ENCODE data around the gene RNF224.
A peak's percentile ranks its signal among the peaks of the same experiment; 100 is the strongest.
"Not testable (repeated sequence)": the region's sequence is repeated elsewhere in the genome, so short reads cannot be mapped to it uniquely, and the experiment has no call there.

The RNF224 gene

GRCh38 chr9:137228506-137228967 lies 1.2 kb downstream of the RNF224 start:
- DNase-seq (ENCODE audit: low spot score) = no peak

- DNase-seq (ENCODE audit: low spot score) = no peak
Measured at GRCh38 chr9:137228968-137229896, 1.9 kb downstream of the RNF224 start.

GRCh38 chr9:137229903-137230704 lies 2.8 kb downstream of the RNF224 start:
- no peak for DNase-seq (ENCODE audit: low spot score)

GRCh38 chr9:137230705-137231371 lies 3.5 kb downstream of the RNF224 start, which contains the start of gene SLC34A3:
Gene SLC34A3, plus strand, starts transcription at chr9:137230901. Its CDS starts 802 bp downstream, at chr9:137231703.
- DNase-seq (ENCODE audit: low spot score) = no peak

DNA sequence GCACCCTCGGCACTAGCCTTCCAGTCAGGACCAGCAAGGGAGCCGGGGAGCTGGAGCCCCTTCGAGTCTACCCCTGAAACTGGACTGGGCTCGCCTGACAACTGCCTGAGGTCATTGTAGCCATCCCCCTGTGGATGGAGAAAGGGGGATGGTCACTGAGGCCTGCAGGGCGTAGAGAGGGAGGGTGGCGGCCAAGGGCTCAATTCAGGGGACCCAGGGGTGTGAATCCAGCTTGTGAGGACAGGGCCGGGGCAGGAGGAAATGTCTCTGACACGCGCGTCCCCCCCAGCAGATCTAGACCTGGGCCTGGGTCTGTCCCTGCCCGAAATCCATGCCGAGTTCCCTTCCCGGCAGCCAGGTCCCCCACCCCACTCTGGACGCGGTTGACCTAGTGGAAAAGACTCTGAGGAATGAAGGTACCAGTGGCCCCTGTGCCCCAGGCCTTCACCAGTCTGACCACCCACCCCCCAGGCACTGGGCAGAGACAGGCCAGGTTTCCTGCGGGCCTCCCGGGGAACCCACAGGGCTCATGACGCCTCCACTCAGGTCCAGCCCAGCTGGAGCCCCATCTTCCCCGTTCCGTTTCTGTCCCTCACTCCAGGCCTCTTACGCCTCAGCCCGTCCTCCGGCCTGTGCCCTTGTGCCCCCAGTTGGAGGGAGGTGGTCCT lies 4.2 kb downstream of the RNF224 start:
- DNase-seq (ENCODE audit: low spot score) = no peak

- no peak for DNase-seq (ENCODE audit: low spot score)
Measured at GRCh38 chr9:137232101-137232500, 4.8 kb downstream of the RNF224 start.

GRCh38 chr9:137232510-137232909 lies 5.2 kb downstream of the RNF224 start:
- DNase-seq (ENCODE audit: low spot score) = no peak

DNA sequence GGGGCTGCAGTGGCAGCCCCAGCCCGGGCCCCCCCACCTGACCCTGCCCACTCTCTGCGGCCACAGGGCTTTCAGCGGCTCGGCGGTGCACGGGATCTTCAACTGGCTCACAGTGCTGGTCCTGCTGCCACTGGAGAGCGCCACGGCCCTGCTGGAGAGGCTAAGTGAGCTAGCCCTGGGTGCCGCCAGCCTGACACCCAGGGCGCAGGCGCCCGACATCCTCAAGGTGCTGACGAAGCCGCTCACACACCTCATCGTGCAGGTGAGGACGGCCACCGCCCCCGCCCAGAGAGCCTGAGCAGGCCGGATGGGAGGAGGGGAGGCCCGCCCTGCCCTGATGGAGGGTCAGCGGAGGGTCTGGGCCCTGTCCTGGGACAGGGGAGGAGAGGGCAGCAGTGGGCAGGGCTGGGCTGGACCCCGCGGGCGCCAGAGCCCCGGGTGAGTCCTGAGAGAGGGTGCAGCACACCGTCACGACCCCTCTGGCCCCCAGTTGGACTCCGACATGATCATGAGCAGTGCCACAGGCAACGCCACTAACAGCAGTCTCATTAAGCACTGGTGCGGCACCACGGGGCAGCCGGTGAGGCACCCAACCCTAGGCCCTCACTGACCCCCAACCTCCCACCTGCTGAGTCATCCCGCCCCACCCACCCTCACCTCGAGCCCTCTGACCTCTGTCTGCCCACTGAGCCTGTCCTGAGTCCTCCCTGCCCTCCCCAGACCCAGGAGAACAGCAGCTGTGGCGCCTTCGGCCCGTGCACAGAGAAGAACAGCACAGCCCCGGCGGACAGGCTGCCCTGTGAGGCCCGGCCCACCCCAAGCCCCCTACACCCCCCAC lies 6.1 kb downstream of the RNF224 start:
- DNase-seq (ENCODE audit: low spot score) = no peak

DNA sequence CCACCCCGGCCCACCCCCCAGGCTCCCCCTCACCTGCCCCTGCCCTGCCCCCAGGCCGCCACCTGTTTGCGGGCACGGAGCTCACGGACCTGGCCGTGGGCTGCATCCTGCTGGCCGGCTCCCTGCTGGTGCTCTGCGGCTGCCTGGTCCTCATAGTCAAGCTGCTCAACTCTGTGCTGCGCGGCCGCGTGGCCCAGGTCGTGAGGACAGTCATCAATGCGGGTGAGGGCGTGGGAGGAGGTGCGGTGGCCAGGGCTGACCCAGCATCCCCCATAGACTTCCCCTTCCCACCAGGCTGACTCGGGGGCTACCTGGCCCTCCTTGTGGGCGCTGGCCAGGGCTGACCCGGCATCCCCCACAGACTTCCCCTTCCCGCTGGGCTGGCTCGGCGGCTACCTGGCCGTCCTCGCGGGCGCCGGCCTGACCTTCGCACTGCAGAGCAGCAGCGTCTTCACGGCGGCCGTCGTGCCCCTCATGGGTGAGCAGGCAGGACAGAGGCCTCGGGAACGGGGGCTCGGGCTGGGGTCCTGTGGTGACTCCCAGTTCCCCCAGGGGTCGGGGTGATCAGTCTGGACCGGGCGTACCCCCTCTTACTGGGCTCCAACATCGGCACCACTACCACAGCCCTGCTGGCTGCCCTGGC lies 6.9 kb downstream of the RNF224 start:
- no peak for DNase-seq (ENCODE audit: low spot score)

DNA sequence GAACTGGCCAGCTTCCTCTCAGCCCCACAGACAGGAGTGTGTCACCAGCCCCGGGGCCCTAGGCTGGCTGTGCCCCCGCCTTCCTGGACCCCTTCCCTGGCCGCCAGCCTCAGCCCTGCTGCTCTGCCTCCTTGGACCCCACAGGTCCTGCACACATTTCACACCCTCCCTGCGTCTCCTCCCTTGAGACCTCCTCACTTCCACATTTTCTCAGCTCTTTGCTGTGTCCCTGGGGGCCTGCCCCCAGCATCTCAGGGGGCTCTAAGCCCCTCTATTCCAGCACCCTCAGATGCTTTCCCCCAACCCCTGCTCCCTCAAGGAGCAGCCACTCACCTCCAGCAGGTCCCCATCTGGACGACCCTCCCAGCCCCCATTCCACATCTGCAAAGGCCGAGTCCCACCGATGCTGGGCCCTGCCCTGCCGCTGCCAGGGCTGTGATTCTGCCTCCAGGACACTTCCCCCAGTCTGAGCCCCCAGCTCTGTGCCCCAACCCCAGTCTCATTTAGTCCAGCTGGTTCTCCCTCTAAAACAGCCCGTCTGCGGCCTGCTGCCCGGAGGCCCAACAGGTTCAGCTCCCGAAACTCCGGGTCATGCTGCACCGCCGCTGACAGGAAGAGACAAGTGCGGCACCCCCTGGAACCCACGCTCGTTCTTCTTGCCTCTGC lies 7.6 kb downstream of the RNF224 start:
- DNase-seq (ENCODE audit: low spot score) = no peak

GRCh38 chr9:137235424-137236237 lies 8.3 kb downstream of the RNF224 start:
- DNase-seq (ENCODE audit: low spot score) = peak; percentile 68

GRCh38 chr9:137236238-137236935 lies 9.1 kb downstream of the RNF224 start:
- peak; percentile 99 for DNase-seq (ENCODE audit: low spot score)

- DNase-seq (ENCODE audit: low spot score) = no peak
Measured at GRCh38 chr9:137236936-137237421, 9.7 kb downstream of the RNF224 start.

GRCh38 chr9:137237759-137238726 lies 10.7 kb downstream of the RNF224 start:
- DNase-seq (ENCODE audit: low spot score) = no peak

- not testable (repeated sequence) for DNase-seq (ENCODE audit: low spot score)
Measured at GRCh38 chr9:137239541-137240200, 12.4 kb downstream of the RNF224 start.

DNA sequence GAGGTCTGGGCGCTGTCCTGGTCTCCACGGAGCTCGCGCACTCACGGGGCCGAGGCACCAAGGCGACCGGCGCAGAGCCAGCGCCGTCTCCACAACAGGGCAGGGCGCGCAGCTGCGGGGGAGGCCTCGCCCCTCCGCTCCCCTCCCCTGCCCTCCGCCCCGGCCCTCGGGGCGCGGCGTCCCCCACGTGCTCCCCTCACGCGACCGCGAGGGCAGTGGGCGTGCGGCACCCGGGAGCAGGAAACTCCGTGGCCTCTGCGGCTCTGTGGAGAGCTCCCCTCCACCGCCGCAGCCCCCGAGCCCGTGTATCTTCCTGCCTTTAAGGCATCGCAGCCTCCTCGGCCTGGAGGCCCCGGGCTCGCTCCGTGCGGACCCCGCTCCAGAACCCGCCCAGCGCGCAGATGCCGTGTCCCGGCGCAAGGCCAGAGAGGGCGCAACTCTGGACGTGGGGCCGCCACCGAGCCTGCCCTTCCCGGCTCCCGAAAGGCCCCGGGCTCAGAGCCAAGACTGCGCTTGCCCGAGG lies 13.1 kb downstream of the RNF224 start:
- DNase-seq (ENCODE audit: low spot score) = no peak

Measured in HuH-7 (cell line).